Endothelial cell of umbilical vein (primary cell): ENCODE data around the gene LGI4. TPM values are rescaled to one million over a fixed set of nuclear protein-coding genes. Genes with fewer than 3 reads are reported as not detected.

Experiments
- BruUV-seq: library from RNA; stranded (reverse); fragments of 400-500 nt; replicated peaks from 2 replicates; lab custom pipeline; 2021; lab: Mats Ljungman, UMichigan
- CTCF ChIA-PET: fragments of 300-600, 350-600 bp; sonication (Branson Sonifier 250); formaldehyde crosslinking; loops from one replicate; lab custom pipeline; 2021; ENCODE audit warnings: antibody characterized with exemption, inconsistent platforms; lab: Charles Lee
- POLR2A ChIA-PET: fragments of 300-600, 350-600 bp; sonication (Branson Sonifier 250); formaldehyde crosslinking; loops from one replicate; lab custom pipeline; 2021; ENCODE audit warnings: antibody characterized with exemption, inconsistent platforms; lab: Charles Lee
- DNase-seq: peaks from one replicate; pipeline ENCODE4 v3.0.0-alpha.2; 2011; ENCODE audit warnings: low read depth, low spot score
- FAIRE-seq: peaks from 2 replicates; lab custom pipeline; 2011; peaks lifted over from hg19 to GRCh38; lab: Jason Lieb, UNC
- H2AFZ ChIP-seq: 2 replicates; pipeline ENCODE4 v1.6.0; 2012; ENCODE audit warnings: low read depth, low read length, control low read depth, inconsistent platforms
- H3K27ac ChIP-seq: 2 replicates; pipeline ENCODE4 v1.5.1; 2011; ENCODE audit warnings: low read depth, mild to moderate bottlenecking, control low read depth, low read length, moderate library complexity; ENCODE audit not compliant: insufficient read depth
- H3K27me3 ChIP-seq, 2 experiments: 2 replicates each; pipeline versions ENCODE4 v1.6.0 to v1.6.1; 2011; ENCODE audit warnings: low read length in 2 of 2, mixed read lengths in 1 of 2; ENCODE audit not compliant: control insufficient read depth in 2 of 2, insufficient read depth in 2 of 2
- H3K36me3 ChIP-seq, 2 experiments: 2 replicates in 1 of 2; 3 replicates in 1 of 2; pipeline ENCODE4 v1.5.1; 2011; ENCODE audit warnings: low read length in 2 of 2, mild to moderate bottlenecking in 1 of 2, moderate library complexity in 1 of 2; ENCODE audit not compliant: control insufficient read depth in 2 of 2, insufficient read depth in 2 of 2; ENCODE audit errors: extremely low read depth in 1 of 2
- H3K4me1 ChIP-seq: 3 replicates; pipeline ENCODE4 v1.5.1; 2011; ENCODE audit warnings: mild to moderate bottlenecking, low read length; ENCODE audit not compliant: control insufficient read depth, insufficient read depth; ENCODE audit errors: extremely low read depth
- H3K4me2 ChIP-seq: 2 replicates; pipeline ENCODE4 v1.6.1; 2011; ENCODE audit warnings: low read length, control low read depth, mixed read lengths; ENCODE audit not compliant: insufficient read depth
- H3K4me3 ChIP-seq, 3 experiments: fragments of 200-600 bp in 1 of 3; sonication (generic), shearing (Covaris generic) in 1 of 3; replicated peaks in 1 of 3; 2 replicates each; pipeline ENCODE4 v1.5.1; 2011 to 2016; ENCODE audit warnings: control low read depth in 3 of 3, low read length in 3 of 3, mild to moderate bottlenecking in 2 of 3, inconsistent platforms in 1 of 3, low read depth in 1 of 3, moderate library complexity in 1 of 3; ENCODE audit not compliant: insufficient read depth in 1 of 3
- H3K79me2 ChIP-seq: 2 replicates; pipeline ENCODE4 v1.6.0; 2012; ENCODE audit warnings: low read length, inconsistent platforms; ENCODE audit not compliant: control insufficient read depth, insufficient read depth
- H3K9ac ChIP-seq: replicated peaks from 2 replicates; pipeline ENCODE3; 2011; ENCODE audit warnings: low read length, control low read depth; ENCODE audit not compliant: insufficient read depth; ENCODE audit errors: extremely low read depth
- H3K9me1 ChIP-seq: replicated peaks from 3 replicates; pipeline ENCODE4 v1.6.0; 2011; ENCODE audit warnings: mild to moderate bottlenecking, low read length; ENCODE audit not compliant: control insufficient read depth, insufficient read depth; ENCODE audit errors: extremely low read depth
- H3K9me3 ChIP-seq: replicated peaks from 2 replicates; pipeline ENCODE4 v1.5.1; 2012; ENCODE audit warnings: low read length, inconsistent platforms; ENCODE audit not compliant: control insufficient read depth, insufficient read depth
- H4K20me1 ChIP-seq: replicated peaks from 2 replicates; pipeline ENCODE3; 2011; ENCODE audit warnings: mild to moderate bottlenecking, low read length; ENCODE audit not compliant: control insufficient read depth, insufficient read depth; ENCODE audit errors: extremely low read depth
- EZH2 ChIP-seq: IDR thresholded peaks from 2 replicates; pipeline ENCODE4 v1.6.1; 2012; ENCODE audit warnings: borderline replicate concordance, low read depth, mild to moderate bottlenecking, moderate library complexity, low read length, inconsistent platforms; ENCODE audit not compliant: severe bottlenecking
- FOS ChIP-seq: IDR thresholded peaks from 2 replicates; pipeline ENCODE4 v1.6.1; 2011; ENCODE audit warnings: mild to moderate bottlenecking, low read length, moderate library complexity, borderline replicate concordance; ENCODE audit not compliant: insufficient read depth
- GATA2 ChIP-seq: IDR thresholded peaks from 2 replicates; pipeline ENCODE4 v1.7.0; 2011; ENCODE audit warnings: low read depth, mild to moderate bottlenecking, moderate library complexity, mixed read lengths, low read length; ENCODE audit not compliant: insufficient read length, insufficient read depth
- JUN ChIP-seq: IDR thresholded peaks from 2 replicates; pipeline ENCODE4 v1.6.1; 2011; ENCODE audit warnings: borderline replicate concordance, low read depth; ENCODE audit not compliant: insufficient read length, insufficient read depth
- MYC ChIP-seq: IDR thresholded peaks from one replicate; pipeline ENCODE4 v1.6.1; 2011; ENCODE audit warnings: mild to moderate bottlenecking, low read depth, low read length
- POLR2A ChIP-seq: IDR thresholded peaks from 2 replicates; pipeline ENCODE4 v1.6.1; 2012; ENCODE audit warnings: low read depth, mild to moderate bottlenecking, control low read depth, low read length
- POLR2AphosphoS5 ChIP-seq: IDR thresholded peaks from 2 replicates; pipeline ENCODE4 v1.6.1; 2012; ENCODE audit warnings: low read depth, mild to moderate bottlenecking, control low read depth, low read length, moderate library complexity; ENCODE audit not compliant: insufficient read depth
- dilution Hi-C: fragments of 300-500 bp; cut with MboI; formaldehyde crosslinking; loops from one replicate; pipeline ENCODE4 v1.15.0; 2019; ENCODE audit warnings: low sequenced_read_pairs; ENCODE audit not compliant: extremely low pct_ligation_motif_present
- intact Hi-C: fragments of 100-400 bp; cut with micrococcal nuclease; formaldehyde crosslinking; loops from one replicate; pipeline ENCODE4 v1.10.0; 2022
- polyA plus RNA-seq, 4 experiments: library from polyadenylated mRNA; depleted of rRNA in 3 of 4; stranded (reverse) in 3 of 4; unstranded in 1 of 4; fragments of >200 nt; gene quantifications; 2 replicates each; pipeline versions ENCODE4 v1.2.1 to v1.2.3, GENCODE V29; 2011 to 2012; ENCODE audit warnings: missing spikeins in 1 of 4
- total RNA-seq: library from RNA; stranded (reverse); gene quantifications from 2 replicates; pipeline ENCODE4 v1.2.3, GENCODE V29; 2021
- TF ChIP-seq, protein P1 (sequence below), 2 donors: IDR thresholded peaks; 1 replicate in 1 of 2; 2 replicates in 1 of 2; pipeline ENCODE4 v1.5.1; 2011; ENCODE audit warnings: low read length in 2 of 2, mild to moderate bottlenecking in 2 of 2, moderate library complexity in 2 of 2, control low read depth in 1 of 2, inconsistent platforms in 1 of 2, low read depth in 1 of 2; ENCODE audit not compliant: insufficient read depth in 1 of 2; ENCODE audit errors: extremely low read depth in 1 of 2
- TF ChIP-seq, protein P2 (sequence below): IDR thresholded peaks from 2 replicates; pipeline ENCODE4 v1.6.1; 2011; ENCODE audit not compliant: insufficient read depth, insufficient read length

The LGI4 gene
- total and polyA plus RNA-seq, 2 donors (not counting 3 experiments of a cell fraction or from before 2014, with no cell fraction given) = not detected

DNA sequence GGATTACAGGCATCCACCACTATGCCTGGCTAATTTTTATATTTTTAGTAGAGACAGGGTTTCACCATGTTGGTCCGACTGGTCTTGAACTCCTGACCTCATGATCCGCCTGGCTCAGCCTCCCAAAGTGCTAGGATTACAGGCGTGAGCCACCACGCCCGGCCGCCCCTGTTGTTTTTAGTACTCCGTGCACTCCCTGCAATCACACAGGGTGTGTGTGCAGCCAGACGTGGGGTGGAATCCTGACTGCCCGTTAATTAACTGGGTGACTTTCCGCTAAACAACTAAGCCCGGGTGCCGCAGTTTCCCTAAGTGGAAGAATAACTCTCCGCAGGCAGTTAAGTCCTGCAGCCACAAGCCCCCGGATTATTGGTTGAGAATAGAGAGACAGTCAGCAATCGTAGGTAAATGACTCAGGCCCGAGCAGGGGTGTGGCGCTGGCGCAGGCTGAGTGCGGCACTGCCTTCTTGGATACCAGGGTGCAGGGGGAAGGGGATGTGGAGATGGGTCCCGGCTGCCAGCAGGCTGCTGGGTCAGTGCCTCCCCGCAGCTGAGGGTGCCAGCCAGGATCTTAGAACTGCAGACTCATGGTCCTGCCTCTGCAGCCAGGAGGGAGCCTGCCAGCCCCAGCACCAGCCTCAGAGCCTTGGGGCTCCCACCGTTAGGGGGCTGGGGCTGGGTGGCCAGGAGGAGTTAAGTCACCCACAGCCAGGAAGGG, 25.3 kb downstream of the LGI4 start:
- H3K27me3 ChIP-seq = no peaks in the 10 kb centered on the region
- POLR2A ChIA-PET = no interaction called here
- no TSS peak for BruUV-seq
- no peaks in the 10 kb centered on the region for H3K9me3 ChIP-seq
- DNase-seq = no peak
- H3K36me3 ChIP-seq = no peaks in the 10 kb centered on the region
- H2AFZ ChIP-seq = no peak overlapping the region
- no peaks in the 10 kb centered on the region for H3K4me1 ChIP-seq
- H3K27ac ChIP-seq = no peak overlapping the region
- CTCF ChIA-PET = interaction anchor here (0.8 to 1.0 kb wide), 2 partner anchors 32 to 34 kb away, joined by 3 read pairs; partner anchors contain the start of gene FXYD7
- no peak for FAIRE-seq
- H3K9ac ChIP-seq = no peak overlapping the region
- no peaks in the 10 kb centered on the region for H4K20me1 ChIP-seq
- no peaks in the 10 kb centered on the region for H3K9me1 ChIP-seq
- intact Hi-C loops (no loop called here), dilution Hi-C loops (no loop called here)
- no peaks in the 10 kb centered on the region for H3K79me2 ChIP-seq
- H3K4me3 ChIP-seq = no peak overlapping the region
- no peak overlapping the region for H3K4me2 ChIP-seq
- TF ChIP-seq, protein P1, sequence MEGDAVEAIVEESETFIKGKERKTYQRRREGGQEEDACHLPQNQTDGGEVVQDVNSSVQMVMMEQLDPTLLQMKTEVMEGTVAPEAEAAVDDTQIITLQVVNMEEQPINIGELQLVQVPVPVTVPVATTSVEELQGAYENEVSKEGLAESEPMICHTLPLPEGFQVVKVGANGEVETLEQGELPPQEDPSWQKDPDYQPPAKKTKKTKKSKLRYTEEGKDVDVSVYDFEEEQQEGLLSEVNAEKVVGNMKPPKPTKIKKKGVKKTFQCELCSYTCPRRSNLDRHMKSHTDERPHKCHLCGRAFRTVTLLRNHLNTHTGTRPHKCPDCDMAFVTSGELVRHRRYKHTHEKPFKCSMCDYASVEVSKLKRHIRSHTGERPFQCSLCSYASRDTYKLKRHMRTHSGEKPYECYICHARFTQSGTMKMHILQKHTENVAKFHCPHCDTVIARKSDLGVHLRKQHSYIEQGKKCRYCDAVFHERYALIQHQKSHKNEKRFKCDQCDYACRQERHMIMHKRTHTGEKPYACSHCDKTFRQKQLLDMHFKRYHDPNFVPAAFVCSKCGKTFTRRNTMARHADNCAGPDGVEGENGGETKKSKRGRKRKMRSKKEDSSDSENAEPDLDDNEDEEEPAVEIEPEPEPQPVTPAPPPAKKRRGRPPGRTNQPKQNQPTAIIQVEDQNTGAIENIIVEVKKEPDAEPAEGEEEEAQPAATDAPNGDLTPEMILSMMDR (IDR thresholded peaks at IDR 0.05; ENCODE audit: extremely low read depth in 1 of 2, insufficient read depth in 1 of 2, low read depth in 1 of 2, low read length in 2 of 2) = no peak
- no peak for TF ChIP-seq POLR2AphosphoS5
- TF ChIP-seq JUN = no peak

DNA sequence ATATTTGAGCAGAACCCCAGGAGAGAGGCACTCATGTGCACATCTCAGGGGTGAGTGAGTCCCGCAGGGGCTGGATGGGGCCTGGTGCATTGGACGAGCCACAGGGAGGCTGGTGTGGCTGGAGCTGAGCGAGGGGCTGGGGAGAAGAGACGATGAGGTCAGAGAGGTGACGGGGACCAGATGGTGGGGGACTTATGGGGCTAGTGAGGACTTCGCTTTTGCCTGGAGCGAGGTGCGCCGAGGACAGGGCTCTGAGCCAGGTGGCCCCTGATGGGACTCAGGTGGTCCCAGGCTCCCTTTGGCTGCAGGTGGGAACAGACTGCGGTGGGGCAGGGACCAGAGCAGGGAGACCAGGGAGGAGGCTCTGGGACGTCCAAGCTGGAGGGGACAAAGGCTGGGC, 26.1 kb downstream of the LGI4 start:
- dilution Hi-C loops = no loop called here
- no peak for DNase-seq
- H2AFZ ChIP-seq = no peak overlapping the region
- CTCF ChIA-PET = no interaction called here
- no peak overlapping the region for H3K4me3 ChIP-seq
- H3K9ac ChIP-seq = no peak overlapping the region
- H3K27me3 ChIP-seq = no peaks in the 10 kb centered on the region
- H3K27ac ChIP-seq = no peak overlapping the region
- H3K79me2 ChIP-seq = no peaks in the 10 kb centered on the region
- no peak overlapping the region for H3K4me2 ChIP-seq
- TF ChIP-seq, protein P2, sequence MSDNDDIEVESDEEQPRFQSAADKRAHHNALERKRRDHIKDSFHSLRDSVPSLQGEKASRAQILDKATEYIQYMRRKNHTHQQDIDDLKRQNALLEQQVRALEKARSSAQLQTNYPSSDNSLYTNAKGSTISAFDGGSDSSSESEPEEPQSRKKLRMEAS = no peak
- TF ChIP-seq JUN = no peak
- TF ChIP-seq EZH2 = no peak
- no peak for TF ChIP-seq POLR2AphosphoS5
- TF ChIP-seq FOS = no peak
- TF ChIP-seq MYC = no peak
- TF ChIP-seq, protein P1 (IDR thresholded peaks at IDR 0.05; ENCODE audit: extremely low read depth in 1 of 2, insufficient read depth in 1 of 2, low read depth in 1 of 2, low read length in 2 of 2) = no peak
- TF ChIP-seq POLR2A = no peak
- no peak for TF ChIP-seq GATA2
- no peaks in the 10 kb centered on the region for H3K9me3 ChIP-seq
- no peaks in the 10 kb centered on the region for H4K20me1 ChIP-seq
- no TSS peak for BruUV-seq
- intact Hi-C loops = no loop called here
- POLR2A ChIA-PET = no interaction called here
- FAIRE-seq = no peak
- H3K4me1 ChIP-seq = no peaks in the 10 kb centered on the region
- no peaks in the 10 kb centered on the region for H3K36me3 ChIP-seq
- no peaks in the 10 kb centered on the region for H3K9me1 ChIP-seq
